Measurements from ENCODE around the gene ALCAM. TPM values are rescaled to one million over a fixed set of nuclear protein-coding genes. Genes with fewer than 3 reads are reported as not detected.

ALCAM gene
- polyA plus RNA-seq, 1 donor from 2014 or later, result 94.7 TPM

DNA sequence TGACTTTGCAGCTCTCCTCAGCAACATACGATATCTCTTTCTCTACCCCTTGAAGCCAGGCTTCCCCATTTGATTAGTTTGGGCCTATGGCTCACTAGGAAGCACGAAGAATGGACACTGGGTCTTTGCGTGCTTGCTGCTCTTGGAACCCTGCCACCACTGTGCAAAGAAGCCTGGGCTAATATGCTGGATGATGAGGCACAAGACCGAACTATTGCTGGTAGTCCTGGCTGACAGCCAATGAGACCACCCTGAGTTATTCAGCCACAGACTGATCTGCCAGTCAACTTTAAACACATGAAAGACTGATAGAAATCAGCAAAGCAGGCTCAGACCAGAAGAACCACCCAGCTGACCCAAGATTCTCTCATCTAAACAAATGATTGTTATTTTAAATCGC, 251.8 kb downstream of the ALCAM start:
- Histone ChIP-seq H3K79me2 (replicated peaks; ENCODE audit: insufficient read depth, low read length) (no peaks in the 10 kb centered on the region), H3K36me3 (ENCODE audit: insufficient read depth, low read length) (no peaks in the 10 kb centered on the region), H2AFZ (ENCODE audit: low read depth, low read length) (no peak overlapping the region), H3K9me3 (ENCODE audit: low read length) (no peaks in the 10 kb centered on the region), H3K4me2 (ENCODE audit: low read length) (no peak overlapping the region), H3K9ac (ENCODE audit: low read length) (no peak overlapping the region), H4K20me1 (ENCODE audit: insufficient read depth) (no peaks in the 10 kb centered on the region), H3K4me3 (ENCODE audit: low read length) (no peak overlapping the region), H3K27me3 (ENCODE audit: insufficient read depth, low read depth, low read length) (no peaks in the 10 kb centered on the region), H3K9me2 (ENCODE audit: insufficient read depth, low read length) (no peaks in the 10 kb centered on the region), H3F3A (ENCODE audit: insufficient read depth, low read length, poor library complexity, severe bottlenecking) (no peaks in the 10 kb centered on the region), H3K27ac (ENCODE audit: low read length) (no peak overlapping the region)
- TF ChIP-seq RAD21 (conservative IDR thresholded peaks at IDR 0.05) (no peak), MXI1 (conservative IDR thresholded peaks at IDR 0.05; ENCODE audit: poor library complexity, severe bottlenecking) (no peak), EZH2 (IDR thresholded peaks at IDR 0.05; ENCODE audit: borderline replicate concordance, insufficient read depth, low read length, poor library complexity, severe bottlenecking) (no peak), EP300 (conservative IDR thresholded peaks at IDR 0.05; ENCODE audit: poor library complexity, severe bottlenecking) (no peak), SMC3 (conservative IDR thresholded peaks at IDR 0.05; ENCODE audit: poor library complexity) (no peak), TAF1 (IDR thresholded peaks at IDR 0.05; ENCODE audit: low read depth) (no peak), POLR2AphosphoS5 (IDR thresholded peaks at IDR 0.05) (no peak)
- TF ChIP-seq, protein P1, sequence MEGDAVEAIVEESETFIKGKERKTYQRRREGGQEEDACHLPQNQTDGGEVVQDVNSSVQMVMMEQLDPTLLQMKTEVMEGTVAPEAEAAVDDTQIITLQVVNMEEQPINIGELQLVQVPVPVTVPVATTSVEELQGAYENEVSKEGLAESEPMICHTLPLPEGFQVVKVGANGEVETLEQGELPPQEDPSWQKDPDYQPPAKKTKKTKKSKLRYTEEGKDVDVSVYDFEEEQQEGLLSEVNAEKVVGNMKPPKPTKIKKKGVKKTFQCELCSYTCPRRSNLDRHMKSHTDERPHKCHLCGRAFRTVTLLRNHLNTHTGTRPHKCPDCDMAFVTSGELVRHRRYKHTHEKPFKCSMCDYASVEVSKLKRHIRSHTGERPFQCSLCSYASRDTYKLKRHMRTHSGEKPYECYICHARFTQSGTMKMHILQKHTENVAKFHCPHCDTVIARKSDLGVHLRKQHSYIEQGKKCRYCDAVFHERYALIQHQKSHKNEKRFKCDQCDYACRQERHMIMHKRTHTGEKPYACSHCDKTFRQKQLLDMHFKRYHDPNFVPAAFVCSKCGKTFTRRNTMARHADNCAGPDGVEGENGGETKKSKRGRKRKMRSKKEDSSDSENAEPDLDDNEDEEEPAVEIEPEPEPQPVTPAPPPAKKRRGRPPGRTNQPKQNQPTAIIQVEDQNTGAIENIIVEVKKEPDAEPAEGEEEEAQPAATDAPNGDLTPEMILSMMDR (IDR thresholded peaks at IDR 0.05; ENCODE audit: poor library complexity, severe bottlenecking), result no peak
- TF ChIP-seq, protein P2, sequence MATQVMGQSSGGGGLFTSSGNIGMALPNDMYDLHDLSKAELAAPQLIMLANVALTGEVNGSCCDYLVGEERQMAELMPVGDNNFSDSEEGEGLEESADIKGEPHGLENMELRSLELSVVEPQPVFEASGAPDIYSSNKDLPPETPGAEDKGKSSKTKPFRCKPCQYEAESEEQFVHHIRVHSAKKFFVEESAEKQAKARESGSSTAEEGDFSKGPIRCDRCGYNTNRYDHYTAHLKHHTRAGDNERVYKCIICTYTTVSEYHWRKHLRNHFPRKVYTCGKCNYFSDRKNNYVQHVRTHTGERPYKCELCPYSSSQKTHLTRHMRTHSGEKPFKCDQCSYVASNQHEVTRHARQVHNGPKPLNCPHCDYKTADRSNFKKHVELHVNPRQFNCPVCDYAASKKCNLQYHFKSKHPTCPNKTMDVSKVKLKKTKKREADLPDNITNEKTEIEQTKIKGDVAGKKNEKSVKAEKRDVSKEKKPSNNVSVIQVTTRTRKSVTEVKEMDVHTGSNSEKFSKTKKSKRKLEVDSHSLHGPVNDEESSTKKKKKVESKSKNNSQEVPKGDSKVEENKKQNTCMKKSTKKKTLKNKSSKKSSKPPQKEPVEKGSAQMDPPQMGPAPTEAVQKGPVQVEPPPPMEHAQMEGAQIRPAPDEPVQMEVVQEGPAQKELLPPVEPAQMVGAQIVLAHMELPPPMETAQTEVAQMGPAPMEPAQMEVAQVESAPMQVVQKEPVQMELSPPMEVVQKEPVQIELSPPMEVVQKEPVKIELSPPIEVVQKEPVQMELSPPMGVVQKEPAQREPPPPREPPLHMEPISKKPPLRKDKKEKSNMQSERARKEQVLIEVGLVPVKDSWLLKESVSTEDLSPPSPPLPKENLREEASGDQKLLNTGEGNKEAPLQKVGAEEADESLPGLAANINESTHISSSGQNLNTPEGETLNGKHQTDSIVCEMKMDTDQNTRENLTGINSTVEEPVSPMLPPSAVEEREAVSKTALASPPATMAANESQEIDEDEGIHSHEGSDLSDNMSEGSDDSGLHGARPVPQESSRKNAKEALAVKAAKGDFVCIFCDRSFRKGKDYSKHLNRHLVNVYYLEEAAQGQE (IDR thresholded peaks at IDR 0.05; ENCODE audit: borderline replicate concordance), result no peak

DNA sequence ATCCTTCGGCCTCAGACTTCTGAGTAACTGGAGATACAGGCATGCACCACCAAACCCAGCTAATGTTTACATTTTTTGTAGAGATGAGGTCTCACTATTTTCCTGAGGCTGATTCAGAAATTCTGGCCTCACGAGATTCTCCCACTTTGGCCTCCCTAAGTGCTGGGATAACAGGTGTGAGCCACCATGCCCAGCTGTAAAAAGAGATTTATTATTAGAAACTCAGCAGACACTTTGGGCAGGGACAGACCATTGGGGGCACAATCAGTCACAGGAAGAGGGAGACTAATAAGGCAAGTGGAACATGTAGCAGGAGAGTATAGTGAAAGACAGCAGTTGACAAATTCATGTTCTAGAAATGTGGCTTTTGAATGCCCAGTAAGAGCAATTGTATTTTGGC, 252.9 kb downstream of the ALCAM start:
- Histone ChIP-seq H4K20me1 (ENCODE audit: insufficient read depth) (no peaks in the 10 kb centered on the region), H2AFZ (ENCODE audit: low read depth, low read length) (no peak overlapping the region), H3K4me3 (ENCODE audit: low read length) (no peak overlapping the region), H3K9ac (ENCODE audit: low read length) (no peak overlapping the region), H3F3A (ENCODE audit: insufficient read depth, low read length, poor library complexity, severe bottlenecking) (no peaks in the 10 kb centered on the region), H3K27me3 (ENCODE audit: insufficient read depth, low read depth, low read length) (no peaks in the 10 kb centered on the region), H3K79me2 (replicated peaks; ENCODE audit: insufficient read depth, low read length) (no peaks in the 10 kb centered on the region), H3K4me2 (ENCODE audit: low read length) (no peak overlapping the region), H3K36me3 (ENCODE audit: insufficient read depth, low read length) (no peaks in the 10 kb centered on the region), H3K9me2 (ENCODE audit: insufficient read depth, low read length) (no peaks in the 10 kb centered on the region), H3K9me3 (ENCODE audit: low read length) (no peaks in the 10 kb centered on the region), H3K27ac (ENCODE audit: low read length) (no peak overlapping the region)
- TF ChIP-seq EZH2 (IDR thresholded peaks at IDR 0.05; ENCODE audit: borderline replicate concordance, insufficient read depth, low read length, poor library complexity, severe bottlenecking) (no peak), MXI1 (conservative IDR thresholded peaks at IDR 0.05; ENCODE audit: poor library complexity, severe bottlenecking) (no peak), EP300 (conservative IDR thresholded peaks at IDR 0.05; ENCODE audit: poor library complexity, severe bottlenecking) (no peak), TAF1 (IDR thresholded peaks at IDR 0.05; ENCODE audit: low read depth) (no peak)

Data from neural cell (in vitro differentiated cells).